ENCODE data around the gene ABLIM2.

The ABLIM2 gene

GRCh38 chr4:8158710-8159536 is at the start of gene ABLIM2:
Gene ABLIM2 (minus strand): TSS chr4:8158813. CDS start chr4:8158689, 124 bp downstream.
- DNase-seq = peak; percentile 99

- DNase-seq = no peak
Observed at GRCh38 chr4:8207314-8207713, 48.7 kb upstream of the ABLIM2 start.

- no peak for DNase-seq
Observed at GRCh38 chr4:8205749-8206611, 47.4 kb upstream of the ABLIM2 start.

GRCh38 chr4:8205241-8205707 is 46.7 kb upstream of the ABLIM2 start:
- no peak for DNase-seq

GRCh38 chr4:8204576-8205227 is 46.1 kb upstream of the ABLIM2 start:
- no peak for DNase-seq

- DNase-seq = no peak
Observed at GRCh38 chr4:8203817-8204216, 45.2 kb upstream of the ABLIM2 start.

- DNase-seq = no peak
Observed at GRCh38 chr4:8203052-8203401, 44.4 kb upstream of the ABLIM2 start.

GRCh38 chr4:8202108-8203051 is 43.8 kb upstream of the ABLIM2 start:
- DNase-seq = no peak

- peak; percentile 54 for DNase-seq
Observed at GRCh38 chr4:8201321-8201781, 42.7 kb upstream of the ABLIM2 start.

- DNase-seq = peak; percentile 27
Observed at GRCh38 chr4:8200302-8200975, 41.8 kb upstream of the ABLIM2 start.

GRCh38 chr4:8199594-8200301 is 41.1 kb upstream of the ABLIM2 start:
- no peak for DNase-seq

GRCh38 chr4:8198906-8199593 is 40.4 kb upstream of the ABLIM2 start, which contains the start of gene SH3TC1:
Gene SH3TC1 (plus strand): TSS chr4:8199290. CDS start chr4:8205195, 5,905 bp downstream.
- DNase-seq = peak; percentile 67

GRCh38 chr4:8198206-8198905 is 39.7 kb upstream of the ABLIM2 start:
- DNase-seq = no peak

- no peak for DNase-seq
Observed at GRCh38 chr4:8197521-8197920, 38.9 kb upstream of the ABLIM2 start.

- no peak for DNase-seq
Observed at GRCh38 chr4:8195841-8196458, 37.3 kb upstream of the ABLIM2 start.

GRCh38 chr4:8195431-8195830 is 36.8 kb upstream of the ABLIM2 start:
- no peak for DNase-seq

- no peak for DNase-seq
Observed at GRCh38 chr4:8194306-8195242, 36.0 kb upstream of the ABLIM2 start.

All from CD4-positive, alpha-beta T cell treated with Interleukin-12 subunit alpha and Interleukin-12 subunit beta, for 1 hour (primary cell).